CD4-positive, alpha-beta T cell treated with Interleukin-10 for 1 hour (primary cell): ENCODE measurements around the gene VPS41.
"Not testable (repeated sequence)": the region's sequence is repeated elsewhere in the genome, so short reads cannot be mapped to it uniquely, and the experiment has no call there.

Experiments
- DNase-seq: peaks from one replicate; pipeline ENCODE4 v3.0.0-alpha.2; 2020

VPS41 gene

DNA sequence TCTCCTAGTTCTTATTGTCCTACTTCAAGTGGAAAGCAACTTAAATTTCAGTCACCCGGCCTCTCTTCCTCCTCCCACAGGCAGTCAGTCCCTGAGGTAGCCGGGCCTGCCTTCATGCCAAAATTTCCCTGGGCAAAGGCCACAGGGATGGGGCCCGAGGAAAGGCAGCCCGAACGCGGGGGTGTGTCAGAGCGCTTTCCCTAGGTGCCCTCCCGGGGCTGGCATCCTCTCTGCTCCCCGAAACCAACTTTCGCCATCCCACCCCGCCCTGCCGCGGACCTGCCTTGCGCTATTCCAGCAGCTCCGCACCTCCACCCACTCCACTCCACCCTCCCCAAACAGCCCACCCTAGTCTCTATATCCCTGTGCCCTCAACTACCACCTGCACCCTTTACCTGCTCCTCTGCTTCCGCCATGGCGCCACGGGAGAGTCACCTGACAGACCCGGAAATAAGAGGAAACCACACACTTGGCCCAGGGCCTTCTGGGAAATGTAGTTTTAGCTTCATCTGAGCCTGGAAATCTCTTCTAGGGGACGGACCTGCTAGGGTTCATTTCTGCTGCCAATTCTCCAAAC, at the start of gene VPS41:
TSS of gene VPS41 (minus strand) at position 433 of the 577 bp plus-strand sequence. CDS start at position 416, 17 bp downstream.
- DNase-seq = peak; percentile 88

DNA sequence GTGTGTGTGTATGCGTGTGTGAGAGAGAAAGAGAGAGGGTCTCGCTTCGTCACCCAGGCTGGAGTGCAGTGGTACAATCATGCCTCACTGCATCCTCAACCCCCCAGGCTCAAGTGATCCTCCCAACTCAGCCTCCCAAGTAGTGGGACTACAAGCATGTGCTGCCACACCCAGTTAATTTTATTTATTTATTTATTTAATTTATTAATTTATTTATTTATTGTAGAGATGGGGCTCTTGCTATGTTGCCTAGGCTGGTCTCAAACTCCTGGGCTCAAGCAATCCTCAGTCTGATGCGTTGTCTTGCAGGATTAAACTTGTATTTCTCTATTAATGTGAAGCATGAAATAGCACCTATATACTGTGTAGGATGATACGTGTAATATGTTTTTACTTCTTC, 46.9 kb upstream of the VPS41 start:
- DNase-seq = no peak

DNA sequence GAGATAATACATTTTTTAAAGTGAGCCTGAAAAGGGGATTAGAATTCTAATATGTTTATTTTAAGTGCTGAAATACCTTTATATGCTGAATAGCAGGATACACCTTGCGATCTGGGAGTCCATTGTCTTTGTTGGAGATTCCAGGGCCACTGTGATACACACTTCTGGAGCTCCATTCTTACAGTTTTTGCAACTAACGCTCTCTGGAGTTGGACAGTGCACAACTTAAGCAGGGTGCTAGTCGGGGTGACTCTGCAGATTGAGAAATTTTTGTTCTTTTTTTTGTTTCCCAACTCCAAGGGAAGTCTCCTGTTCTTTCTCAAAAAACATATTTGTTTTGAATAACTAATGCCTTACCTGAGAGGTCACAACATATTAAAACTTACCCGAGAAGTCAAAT, 45.0 kb upstream of the VPS41 start:
- DNase-seq = no peak

DNA sequence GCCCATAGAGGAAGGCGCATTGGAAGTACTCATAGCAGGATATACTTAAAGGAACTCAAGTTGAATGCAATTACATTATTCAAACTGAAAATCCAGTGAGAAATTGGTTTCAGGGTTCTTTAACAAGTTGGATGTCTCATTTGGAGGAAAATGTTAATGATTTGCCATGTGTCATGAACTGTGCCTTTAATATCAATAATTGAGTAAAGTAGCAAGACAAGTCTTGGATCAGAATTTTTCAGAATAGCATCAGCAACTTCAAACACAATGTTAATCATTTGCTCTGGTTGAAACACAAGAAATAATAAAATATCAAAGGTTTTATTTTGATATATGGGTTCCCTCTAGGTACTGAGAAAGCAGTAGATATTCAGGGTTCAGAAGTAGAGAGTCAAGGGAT, 44.2 kb upstream of the VPS41 start:
- no peak for DNase-seq

DNA sequence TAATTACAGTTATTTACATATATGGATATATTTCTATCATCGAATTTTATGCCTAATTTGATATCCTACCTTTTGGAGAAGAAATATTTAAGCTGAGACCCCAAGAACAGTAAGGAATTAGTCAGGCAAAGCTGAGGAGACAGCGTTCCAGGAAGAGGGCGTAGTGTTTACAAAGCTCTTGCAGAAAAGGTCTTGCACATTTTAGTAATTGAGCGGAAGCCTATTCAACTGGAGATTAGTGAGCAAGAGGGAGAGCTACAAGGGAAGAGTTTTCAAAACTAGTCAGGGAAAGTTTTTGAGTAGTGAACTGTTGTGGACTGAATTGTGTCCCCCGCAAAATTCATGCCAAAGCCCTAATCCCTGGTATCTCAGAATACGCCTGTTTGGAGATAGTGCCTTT, 42.2 kb upstream of the VPS41 start:
- DNase-seq = no peak

DNA sequence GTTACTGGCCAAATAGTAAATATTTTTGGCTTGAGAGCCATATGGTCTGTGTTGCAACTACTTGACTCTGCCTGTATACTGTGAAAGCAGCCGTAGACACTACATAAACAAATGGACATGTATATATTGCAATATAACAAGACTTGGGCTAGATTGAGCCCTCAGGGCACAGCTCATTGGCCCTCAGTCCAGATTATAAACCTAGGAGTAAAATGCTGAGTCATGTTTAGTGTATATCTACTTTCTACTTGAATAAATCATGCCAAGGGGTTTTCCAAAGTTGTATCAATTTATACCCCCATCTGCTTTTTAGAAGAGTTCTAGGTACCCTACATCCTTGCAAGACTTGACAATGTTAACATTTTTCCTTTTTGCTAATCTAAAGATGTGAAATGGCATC, 41.3 kb upstream of the VPS41 start:
- DNase-seq = no peak

DNA sequence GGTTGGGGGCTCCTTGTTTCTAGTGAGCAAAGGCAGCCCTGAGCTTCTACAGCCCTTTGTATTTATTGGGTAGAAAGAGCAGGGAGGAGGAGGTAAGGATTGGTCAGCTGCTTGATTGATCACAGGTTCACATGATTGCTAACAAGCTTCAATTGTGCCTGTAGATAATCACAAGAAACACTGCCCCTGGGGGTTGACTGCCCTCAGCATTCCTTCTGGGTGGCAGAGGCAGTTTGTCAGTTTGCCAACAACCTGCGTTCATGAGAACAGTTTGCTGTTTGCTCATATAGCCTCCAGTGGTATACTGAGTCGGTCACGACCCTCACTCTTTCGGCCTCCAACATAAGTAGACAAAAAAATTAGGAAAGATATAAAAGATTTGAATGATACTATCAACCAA, 38.5 kb upstream of the VPS41 start:
- not testable (repeated sequence) for DNase-seq

- no peak for DNase-seq
Observed at GRCh38 chr7:38942431-38943051, 33.5 kb upstream of the VPS41 start.

- no peak for DNase-seq
Observed at GRCh38 chr7:38940774-38941173, 31.8 kb upstream of the VPS41 start.

DNA sequence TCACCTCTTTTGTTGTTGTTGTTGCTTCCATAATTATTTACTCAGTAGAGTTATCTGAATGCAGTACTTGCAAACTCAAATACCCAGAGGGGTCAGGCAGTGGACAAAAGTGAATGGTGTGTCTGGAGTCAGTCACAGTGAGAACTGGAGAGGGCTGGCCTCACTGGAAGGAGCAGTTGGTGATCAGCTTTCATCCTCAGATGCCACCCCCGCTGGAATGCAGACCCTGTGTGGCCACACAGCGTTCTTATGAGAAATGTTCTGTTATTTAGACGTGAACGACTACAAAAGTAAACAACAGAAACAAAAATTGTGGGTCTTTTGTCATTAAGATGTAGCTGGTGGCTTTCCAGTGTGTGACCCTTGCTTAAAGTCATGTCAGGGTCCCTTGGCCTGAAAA, 29.6 kb upstream of the VPS41 start:
- DNase-seq = no peak

- DNase-seq = no peak
Observed at GRCh38 chr7:38938001-38938485, 29.1 kb upstream of the VPS41 start.

DNA sequence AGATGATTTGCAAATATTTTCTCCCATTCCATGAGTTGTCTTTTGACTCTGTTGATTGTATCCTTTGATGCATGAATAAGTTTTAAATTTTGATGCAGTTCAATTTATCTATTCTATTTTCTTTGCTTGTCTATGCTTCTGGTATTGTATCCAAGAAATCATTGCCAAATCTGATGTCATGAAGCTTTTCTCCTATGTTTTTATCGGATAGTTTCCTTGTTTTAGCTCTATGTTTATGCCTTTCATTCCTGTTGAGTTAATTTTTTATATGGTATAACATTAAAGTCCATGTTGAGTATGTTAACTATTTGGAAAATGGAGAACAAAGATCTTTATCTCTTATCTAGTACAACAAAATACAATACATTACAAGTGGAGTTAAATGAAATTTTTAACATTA, 27.6 kb upstream of the VPS41 start:
- DNase-seq = no peak

GRCh38 chr7:38934536-38934935, 25.5 kb upstream of the VPS41 start:
- no peak for DNase-seq

- no peak for DNase-seq
Observed at GRCh38 chr7:38934051-38934450, 25.1 kb upstream of the VPS41 start.

DNA sequence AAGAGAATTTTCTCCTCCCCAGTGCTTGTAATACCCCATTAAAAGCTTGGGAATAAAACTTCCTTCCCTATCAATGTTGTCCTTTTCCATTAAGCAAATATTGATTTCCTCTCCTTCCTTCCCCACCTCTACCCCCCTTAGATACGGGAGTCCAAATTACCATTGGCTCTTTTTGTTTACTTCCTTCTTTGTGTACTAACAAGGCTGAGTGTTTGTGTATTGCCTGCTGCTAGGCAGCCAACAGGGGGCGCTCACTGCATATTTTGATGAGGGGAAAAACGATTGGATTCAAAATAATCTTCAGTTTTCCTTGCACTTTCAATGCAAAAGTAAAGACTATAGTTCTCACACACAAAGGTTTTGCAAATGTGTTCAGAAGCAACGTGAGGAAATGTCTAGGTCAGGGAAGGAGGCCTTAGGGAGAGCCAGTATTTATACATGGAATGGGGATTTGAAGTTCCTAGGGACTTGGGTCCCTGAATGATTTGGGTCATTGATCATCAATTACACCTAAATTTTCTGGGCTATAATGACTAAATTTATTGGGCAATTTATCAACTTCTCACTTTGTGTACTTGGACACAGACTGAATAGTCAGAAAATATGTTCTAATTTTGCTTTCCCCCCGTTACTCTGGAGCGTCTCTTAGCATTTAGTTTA, 23.6 kb upstream of the VPS41 start:
- DNase-seq = peak; percentile 32

DNA sequence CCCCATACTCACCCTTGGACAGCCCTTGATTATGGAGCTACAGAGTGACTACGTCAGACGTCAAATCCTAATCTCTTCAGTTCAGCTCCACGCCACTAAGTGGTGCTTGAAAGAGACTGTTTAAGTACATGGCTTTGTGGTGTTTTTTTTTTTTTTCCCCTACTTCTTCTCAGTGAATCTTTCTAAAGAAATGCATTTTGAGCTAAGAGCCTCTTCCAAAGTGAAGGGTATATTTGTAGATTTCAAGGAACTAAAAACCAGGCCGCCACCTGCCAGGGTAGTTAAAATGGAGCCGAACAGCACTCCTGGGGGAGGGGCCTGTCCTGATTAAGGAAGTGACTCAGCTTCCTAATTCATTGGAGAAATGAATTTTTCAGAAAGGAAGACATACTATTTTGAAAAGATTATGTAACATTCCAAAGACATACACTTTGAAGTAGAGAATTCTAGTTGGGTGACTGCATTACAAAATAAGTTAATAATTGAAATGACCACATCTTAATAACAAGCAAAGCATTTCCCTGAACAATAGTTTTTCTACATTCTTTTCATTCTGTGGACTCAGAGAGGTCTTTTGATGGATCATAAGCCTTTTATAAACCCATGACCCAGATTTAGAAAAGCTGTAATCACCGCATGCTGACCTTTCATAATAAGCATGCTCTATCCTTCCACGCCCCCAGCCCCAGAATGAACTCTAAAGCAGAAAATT, 20.6 kb upstream of the VPS41 start:
- no peak for DNase-seq

DNA sequence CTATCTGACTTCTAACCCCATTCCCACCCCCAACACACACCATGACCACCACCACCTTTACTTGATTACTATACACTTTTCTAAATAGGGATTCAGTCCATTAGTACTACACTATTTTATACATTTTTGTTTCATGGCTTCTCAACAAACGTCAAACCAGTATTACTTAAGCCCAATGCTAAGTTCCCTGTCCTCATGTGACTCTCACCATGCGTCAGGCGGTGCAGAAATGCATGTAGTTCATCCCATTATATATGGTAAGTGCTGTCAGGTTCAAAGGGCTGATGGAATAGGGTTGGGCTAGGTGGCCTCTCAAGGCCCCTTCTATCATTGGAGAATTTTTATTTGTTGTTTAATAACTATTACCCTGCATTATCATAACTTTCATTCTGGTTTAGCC, 19.5 kb upstream of the VPS41 start:
- DNase-seq = no peak

- DNase-seq = no peak
Observed at GRCh38 chr7:38927751-38928150, 18.8 kb upstream of the VPS41 start.

GRCh38 chr7:38920731-38921130, 11.7 kb upstream of the VPS41 start:
- DNase-seq = no peak

- no peak for DNase-seq
Observed at GRCh38 chr7:38916396-38916795, 7.4 kb upstream of the VPS41 start.

DNA sequence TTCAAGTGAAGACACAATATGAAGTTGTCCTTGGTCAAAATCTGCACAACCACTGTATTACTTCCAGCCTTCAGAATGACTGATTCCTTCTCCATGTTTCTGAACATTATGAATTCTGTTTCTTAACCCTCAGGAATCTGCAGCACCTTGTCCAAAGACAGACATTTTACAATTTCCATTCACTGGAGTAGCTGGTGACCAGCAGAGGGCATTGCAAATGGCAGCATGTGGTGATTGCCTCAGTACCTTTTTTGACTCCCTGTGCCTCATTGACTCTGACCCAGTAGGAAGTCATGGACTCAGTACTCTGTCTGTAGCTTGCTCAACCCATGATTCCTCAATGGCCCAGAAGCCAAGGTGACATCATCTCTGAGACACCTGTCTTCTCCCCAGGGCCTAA, 879 bp upstream of the VPS41 start:
- DNase-seq = no peak

DNA sequence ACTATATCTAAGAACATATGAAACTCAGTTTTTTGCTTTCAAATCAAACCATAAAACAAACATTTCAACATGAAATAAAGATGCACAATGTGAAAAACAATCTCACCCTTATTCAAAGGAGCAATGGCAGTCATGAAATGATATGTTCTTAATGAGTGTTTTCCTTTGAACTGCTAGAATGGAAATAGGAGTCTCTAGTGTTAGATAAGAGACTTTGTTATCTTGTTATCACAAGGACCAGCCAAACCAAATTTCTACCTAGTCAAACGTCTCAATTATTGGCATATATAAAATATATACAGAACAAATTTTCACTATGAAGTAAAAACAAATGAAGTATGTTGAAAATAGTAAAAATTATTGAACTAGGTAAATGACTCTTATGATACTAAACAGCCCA, 1.2 kb downstream of the VPS41 start:
- DNase-seq = no peak

- no peak for DNase-seq
Observed at GRCh38 chr7:38907066-38907465, 1.9 kb downstream of the VPS41 start.
